Measurements from ENCODE around the gene ST3GAL3.

The ST3GAL3 gene

GRCh38 chr1:43763497-43763973 is 56.2 kb downstream of the ST3GAL3 start:
- TF ChIP-seq CTCF (IDR thresholded peaks at IDR 0.05): peak; percentile 81

GRCh38 chr1:43764581-43764980 is 57.2 kb downstream of the ST3GAL3 start:
- TF ChIP-seq CTCF (IDR thresholded peaks at IDR 0.05): no peak

- TF ChIP-seq CTCF (IDR thresholded peaks at IDR 0.05): no peak
These were observed 58.9 kb downstream of the ST3GAL3 start for GRCh38 chr1:43766086-43766784.

DNA sequence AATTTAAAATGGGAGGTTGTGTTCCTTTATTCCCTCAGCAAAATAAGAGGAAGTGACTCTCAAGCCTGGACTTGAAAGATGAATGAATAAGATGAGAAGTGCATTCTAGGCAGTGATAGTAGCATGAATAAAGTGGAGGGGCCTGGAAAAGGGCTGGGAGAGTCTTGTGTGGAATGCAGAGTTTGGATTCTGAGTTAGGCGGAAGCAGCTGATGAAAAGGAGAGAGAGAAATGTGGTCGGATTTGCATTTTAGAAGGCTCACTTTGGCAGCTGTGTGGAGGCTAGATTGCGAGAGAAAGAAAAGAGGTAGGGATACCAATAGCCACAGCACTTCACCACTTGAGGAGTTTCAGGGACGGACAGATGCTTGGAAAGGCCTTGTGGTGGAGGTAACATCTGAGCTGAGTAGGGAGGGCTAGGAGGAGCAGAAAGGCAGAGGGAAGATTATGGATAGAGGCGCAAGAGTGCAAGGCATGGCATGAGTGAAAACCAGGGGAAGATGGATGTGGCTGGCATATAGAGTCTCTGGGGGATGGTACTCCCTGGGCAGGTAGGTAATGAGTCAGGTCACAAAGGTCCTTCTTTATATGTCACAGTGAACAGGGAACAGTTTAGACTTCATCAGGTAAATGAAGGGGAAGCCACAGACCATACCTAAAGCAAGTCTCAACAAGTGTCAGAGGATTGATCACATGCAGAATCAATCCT is 59.6 kb downstream of the ST3GAL3 start:
- no peak for TF ChIP-seq CTCF (IDR thresholded peaks at IDR 0.05)

GRCh38 chr1:43768168-43768567 is 60.8 kb downstream of the ST3GAL3 start:
- TF ChIP-seq CTCF (IDR thresholded peaks at IDR 0.05): no peak

DNA sequence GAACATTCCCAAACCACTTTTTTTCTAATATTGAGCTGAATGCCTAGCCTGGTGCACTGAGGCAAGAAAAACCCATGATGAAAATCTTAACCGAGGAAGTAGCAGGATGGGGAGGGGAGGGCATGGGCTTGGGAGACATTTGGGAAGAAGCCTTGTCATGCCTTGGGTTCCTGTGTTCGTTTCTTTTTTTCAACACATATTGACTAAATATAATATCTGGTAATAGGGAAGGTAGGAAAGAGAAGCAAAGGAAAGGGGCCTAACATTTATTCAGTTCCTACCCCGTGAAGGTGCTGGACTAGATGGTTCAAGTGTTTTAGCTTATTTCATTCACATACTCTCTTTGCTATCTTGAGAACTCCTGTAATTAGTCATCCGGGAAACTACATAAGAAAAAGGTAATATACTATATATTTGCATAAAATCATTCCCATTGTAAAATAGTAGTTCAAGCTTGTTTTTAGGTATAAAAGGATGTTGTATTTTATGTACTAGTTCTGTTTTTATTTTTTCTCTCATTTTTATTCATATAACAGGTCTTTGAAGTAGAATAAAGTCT is 62.1 kb downstream of the ST3GAL3 start:
- TF ChIP-seq CTCF (IDR thresholded peaks at IDR 0.05): no peak

DNA sequence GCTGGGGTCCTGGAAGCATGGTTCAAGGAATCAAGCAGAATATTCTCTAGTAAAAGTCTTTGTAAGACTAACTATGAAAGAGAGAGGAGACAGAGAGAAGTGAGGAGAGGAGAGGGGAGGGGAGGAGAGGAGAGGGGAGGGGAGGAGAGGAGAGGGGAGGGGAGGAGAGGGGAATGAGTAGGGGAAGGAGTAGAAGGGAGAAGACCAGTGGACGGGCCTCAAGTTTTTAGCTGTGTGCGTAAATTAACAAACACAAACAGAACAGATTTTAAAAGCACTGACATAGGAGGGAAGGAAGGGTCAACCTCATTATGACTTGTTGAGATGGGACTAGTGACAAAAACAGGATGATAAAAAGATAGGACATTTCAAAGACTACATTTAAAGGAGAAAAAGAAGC is 62.8 kb downstream of the ST3GAL3 start:
- TF ChIP-seq CTCF (IDR thresholded peaks at IDR 0.05): no peak

All from LNCAP (cell line).